GM23248 (cell line): ENCODE results near the gene RIN2.

Experiments
- EZH2 ChIP-seq: fragments of 200-600 bp; sonication (generic); IDR thresholded peaks from 2 replicates; pipeline ENCODE4 v1.6.1; 2018; ENCODE audit warnings: antibody characterized with exemption, mild to moderate bottlenecking; ENCODE audit not compliant: insufficient read depth, poor library complexity, severe bottlenecking
- EZH2phosphoT487 ChIP-seq: fragments of 200-600 bp; sonication (generic); IDR thresholded peaks from 2 replicates; pipeline ENCODE4 v1.6.1; 2018; ENCODE audit warnings: antibody characterized with exemption, moderate library complexity, mild to moderate bottlenecking, low read depth; ENCODE audit not compliant: insufficient read depth

- TF ChIP-seq EZH2 (no peak), EZH2phosphoT487 (no peak)
Measured at GRCh38 chr20:19723051-19723450, 35.0 kb upstream of the RIN2 start.
